Kidney (tissue), 14 donors: ENCODE measurements around the gene CAMSAP2. TPM values are rescaled to one million over a fixed set of nuclear protein-coding genes. Genes with fewer than 3 reads are reported as not detected.

ENCODE experiments used
- DNase-seq, 5 donors: peaks; one replicate each; pipeline ENCODE4 v3.0.0-alpha.2; 2013 to 2020
- FAIRE-seq: peaks from 2 replicates; lab custom pipeline; 2012; peaks lifted over from hg19 to GRCh38; lab: Jason Lieb, UNC
- H3K27ac ChIP-seq, 2 donors: one replicate each; pipeline ENCODE4 v1.7.0; 2013; ENCODE audit warnings: low read depth in 2 of 2, low read length in 2 of 2, inconsistent platforms in 1 of 2
- H3K27me3 ChIP-seq: one replicate; pipeline ENCODE4 v1.7.1; 2013; ENCODE audit warnings: low read length, inconsistent platforms; ENCODE audit not compliant: control insufficient read depth, insufficient read depth
- H3K36me3 ChIP-seq, 3 donors: one replicate each; pipeline versions ENCODE4 v1.7.0 to v1.7.1; 2013; ENCODE audit warnings: low read length in 3 of 3, control low read depth in 1 of 3, inconsistent platforms in 1 of 3; ENCODE audit not compliant: insufficient read depth in 3 of 3, control insufficient read depth in 2 of 3
- H3K4me1 ChIP-seq, 3 donors: one replicate each; pipeline versions ENCODE4 v1.7.0 to v1.7.1; 2013; ENCODE audit warnings: low read length in 3 of 3, inconsistent platforms in 1 of 3, low read depth in 1 of 3; ENCODE audit not compliant: control insufficient read depth in 2 of 3, insufficient read depth in 2 of 3
- H3K4me3 ChIP-seq, 3 donors: one replicate each; pipeline versions ENCODE4 v1.7.0 to v1.8.1; 2013; ENCODE audit warnings: low read length in 3 of 3, control low read depth in 1 of 3, inconsistent platforms in 1 of 3
- H3K9ac ChIP-seq, 3 donors: one replicate each; pipeline versions ENCODE4 v1.7.0 to v1.7.1; 2013; ENCODE audit warnings: low read length in 3 of 3, control low read depth in 1 of 3, inconsistent platforms in 1 of 3
- H3K9me3 ChIP-seq, 3 donors: one replicate each; pipeline versions ENCODE4 v1.7.0 to v1.7.1; 2013; ENCODE audit warnings: low read length in 3 of 3, control low read depth in 1 of 3, inconsistent platforms in 1 of 3; ENCODE audit not compliant: control insufficient read depth in 2 of 3, insufficient read depth in 1 of 3
- CTCF ChIP-seq: IDR thresholded peaks from 3 replicates; pipeline ENCODE4 v1.5.1; 2012; ENCODE audit warnings: mild to moderate bottlenecking, moderate library complexity, borderline replicate concordance; ENCODE audit not compliant: insufficient read depth; ENCODE audit errors: extremely low read depth
- intact Hi-C: fragments of 100-400 bp; cut with DNase I; formaldehyde crosslinking; loops from one replicate; pipeline ENCODE4 v1.11.1; 2022
- polyA plus RNA-seq: library from polyadenylated mRNA; stranded (reverse); fragments of 350-450 nt; fragmentation: Illumina TruSeq; extraction: RNeasy Lipid Tissue Mini Kit (QIAGEN cat#74804); gene quantifications from one replicate; pipeline ENCODE4 v1.2.3, GENCODE V29; 2014; ENCODE audit warnings: low read depth, low replicate concordance; ENCODE audit not compliant: insufficient read depth
- total RNA-seq: library from RNA; stranded (reverse); fragmentation: NEBNext Ultra II Directional; extraction: Animal tissue kit (Norgen Biotek cat#: 25700); gene quantifications from one replicate; pipeline ENCODE4 v1.2.1, GENCODE V29; 2021
- donor health status: control.
- donor health status: control.
- donor health status: control.
- donor health status: control.
- donor health status: control.
- donor health status: DM: yes; HTN: yes; CAD: no.
- donor health status: Normal renal cell carcinoma (clear cell type).

The CAMSAP2 gene
- total and polyA plus RNA-seq, 2 donors from 2014 or later: 7.5 to 30.3 TPM

- DNase-seq: peak in 3 of 5 donors; percentile 54 to 72 (median 62)
- intact Hi-C loops: no loop called here
- no peaks in the 10 kb centered on the region for H3K36me3 ChIP-seq
- no peak for TF ChIP-seq CTCF
- no peaks in the 10 kb centered on the region for H3K9me3 ChIP-seq
- H3K4me1 ChIP-seq: peaks cover 6 to 7% (median 6%) of the 10 kb centered on the region in 3 donors
- H3K27ac ChIP-seq: peak overlapping the region; percentile 97 to 99
- H3K27me3 ChIP-seq: no peaks in the 10 kb centered on the region
- H3K4me3 ChIP-seq: peak overlapping the region; percentile 80 to 89 (median 83)
- no peak for FAIRE-seq
- H3K9ac ChIP-seq: peak overlapping the region; percentile 55 to 89 (median 67)
Measured at GRCh38 chr1:200739702-200740570, 1.2 kb downstream of the CAMSAP2 start.

DNA sequence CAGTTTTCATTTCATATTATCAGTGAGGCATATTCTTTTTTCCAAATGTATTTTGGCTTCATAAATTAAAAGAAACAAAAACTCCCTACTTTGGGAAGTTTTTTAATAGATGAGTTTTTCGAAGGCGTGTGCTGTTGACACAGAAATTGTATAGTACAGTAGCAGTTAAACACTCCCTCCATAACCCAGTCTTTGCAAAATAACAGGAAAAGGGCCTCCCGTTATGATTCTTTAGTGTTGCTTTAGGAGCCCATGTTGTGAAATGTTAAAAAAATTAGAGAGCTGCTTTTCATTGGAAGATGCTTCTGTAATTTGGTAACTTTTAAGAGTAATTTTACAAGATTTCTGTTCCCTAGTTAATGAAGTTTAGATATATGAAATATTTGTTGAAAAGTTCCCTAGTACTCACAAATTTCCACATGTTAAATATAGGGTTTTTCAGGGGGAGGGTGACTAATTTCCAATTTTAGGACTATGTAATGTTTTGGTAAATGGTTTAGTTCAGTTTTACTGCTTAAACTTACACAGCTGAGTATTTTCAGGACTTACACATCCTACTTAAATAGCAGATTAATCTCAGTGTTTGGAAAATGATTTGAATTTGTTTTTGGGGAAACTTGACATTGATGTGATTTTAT, 2.0 kb downstream of the CAMSAP2 start:
- Histone ChIP-seq H3K9me3 (no peaks in the 10 kb centered on the region), H3K4me3 (peak overlapping the region; percentile 80 to 89 (median 83)), H3K27me3 (no peaks in the 10 kb centered on the region), H3K36me3 (no peaks in the 10 kb centered on the region), H3K9ac (peak overlapping the region; percentile 55 to 89 (median 67)), H3K4me1 (peaks cover 6 to 7% (median 6%) of the 10 kb centered on the region in 3 donors), H3K27ac (no peak overlapping the region)
- no peak for FAIRE-seq
- intact Hi-C loops: no loop called here
- TF ChIP-seq CTCF: no peak
- DNase-seq: peak in 1 of 5 donors; percentile 25

GRCh38 chr1:200741551-200742207, 3.0 kb downstream of the CAMSAP2 start:
- no peak for FAIRE-seq
- no peaks in the 10 kb centered on the region for H3K36me3 ChIP-seq
- DNase-seq: peak in 1 of 5 donors; percentile 10
- no peaks in the 10 kb centered on the region for H3K9me3 ChIP-seq
- H3K9ac ChIP-seq: peak overlapping the region in 1 of 3 donors; percentile 37
- TF ChIP-seq CTCF: no peak
- no peak overlapping the region for H3K27ac ChIP-seq
- intact Hi-C loops: no loop called here
- H3K4me3 ChIP-seq: peak overlapping the region; percentile 53 to 89 (median 80)
- H3K27me3 ChIP-seq: no peaks in the 10 kb centered on the region
- peaks cover 6 to 7% (median 6%) of the 10 kb centered on the region in 3 donors for H3K4me1 ChIP-seq
